HG03108 (cell line): ENCODE measurements around the gene PARL.
"Not testable (repeated sequence)": the region's sequence is repeated elsewhere in the genome, so short reads cannot be mapped to it uniquely, and the experiment has no call there.

Experiments used
- ATAC-seq: cut with Tn5 transposase; IDR thresholded peaks from one replicate; pipeline ENCODE4 v1.9.1; 2021; ENCODE audit warnings: moderate library complexity; ENCODE audit not compliant: unreplicated experiment

Gene PARL

DNA sequence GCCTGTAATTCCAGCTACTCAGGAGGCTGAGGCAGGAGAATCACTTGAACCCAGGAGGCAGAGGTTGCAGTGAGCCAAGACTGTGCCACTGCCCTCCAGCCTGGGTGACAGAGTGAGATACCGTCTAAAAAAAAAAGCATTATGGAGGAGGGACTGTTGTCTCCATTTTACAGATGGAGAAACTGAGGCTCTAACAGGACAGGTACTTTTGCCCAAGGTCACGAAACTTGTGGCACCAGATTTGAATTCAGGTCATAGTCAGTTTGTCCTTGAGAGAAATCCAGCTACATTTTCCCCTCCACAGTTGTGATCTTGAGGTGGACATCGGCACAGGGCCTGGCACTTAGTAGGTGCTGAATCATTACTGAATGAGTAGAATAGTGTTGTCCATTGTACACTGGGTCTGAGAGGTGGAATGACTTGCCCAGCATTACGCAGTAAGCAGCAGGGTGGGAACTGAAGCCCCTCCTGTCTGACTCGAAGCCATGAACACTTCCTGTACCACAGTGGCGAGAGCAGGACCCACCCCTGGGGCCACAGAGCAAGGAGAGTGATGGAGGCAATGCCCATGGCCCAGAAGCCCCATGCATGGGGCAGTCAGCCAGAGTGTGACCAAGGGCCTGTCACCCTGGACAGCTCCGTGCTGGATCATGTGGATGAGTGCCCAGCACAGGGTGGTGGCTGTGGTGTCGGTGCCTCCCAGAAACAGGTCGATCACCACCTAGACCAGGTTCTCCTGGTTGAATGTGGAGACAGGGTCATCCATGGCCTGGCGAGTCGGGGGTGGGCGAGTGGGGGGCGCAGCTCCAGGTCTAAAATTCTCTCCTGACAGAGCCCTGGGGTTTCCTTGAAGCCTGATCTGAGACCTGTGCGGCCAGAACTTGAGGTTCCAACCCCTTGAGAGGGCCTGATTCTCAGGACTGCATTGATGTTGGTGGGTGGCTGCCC is 20.4 kb upstream of the PARL start:
- ATAC-seq = no peak

DNA sequence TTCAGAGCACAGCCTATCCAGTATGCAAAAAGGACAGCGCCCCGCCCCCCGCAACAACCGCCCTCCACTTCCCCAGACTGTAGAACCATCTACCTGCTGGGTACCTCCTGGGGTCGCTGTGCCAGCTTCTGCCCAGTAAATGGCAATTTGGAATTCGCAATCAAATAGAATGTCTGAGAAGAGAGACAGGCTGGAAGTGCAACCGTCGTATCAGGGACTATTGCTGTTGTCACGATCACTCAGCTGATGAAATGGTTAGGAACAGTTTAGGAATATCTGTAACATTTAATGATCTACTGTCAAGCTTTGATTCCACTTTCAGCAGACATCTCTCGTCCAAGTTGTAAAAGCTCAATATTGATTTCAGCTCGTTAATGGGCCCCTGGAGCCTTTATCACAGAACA is 13.3 kb upstream of the PARL start:
- ATAC-seq = no peak

DNA sequence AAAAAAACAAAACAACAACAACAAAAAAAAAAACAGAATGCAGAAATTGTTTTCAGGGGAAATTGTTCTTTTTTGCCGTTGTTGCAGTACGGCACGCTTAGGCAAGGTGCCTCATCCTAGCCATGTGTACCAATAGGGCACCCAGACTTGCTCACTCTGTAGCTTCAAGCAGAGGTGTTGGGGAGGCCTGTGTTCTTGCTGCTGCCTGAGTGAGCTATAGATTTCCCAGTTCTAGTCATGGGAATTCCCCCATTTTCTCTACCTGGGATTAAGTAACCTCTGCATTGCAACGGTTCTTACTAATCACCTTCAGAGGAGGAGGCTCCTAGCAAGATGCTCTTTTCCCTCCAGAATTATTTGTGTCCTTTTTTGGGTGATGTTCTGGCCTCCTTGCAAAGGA is 12.9 kb upstream of the PARL start:
- ATAC-seq = no peak

DNA sequence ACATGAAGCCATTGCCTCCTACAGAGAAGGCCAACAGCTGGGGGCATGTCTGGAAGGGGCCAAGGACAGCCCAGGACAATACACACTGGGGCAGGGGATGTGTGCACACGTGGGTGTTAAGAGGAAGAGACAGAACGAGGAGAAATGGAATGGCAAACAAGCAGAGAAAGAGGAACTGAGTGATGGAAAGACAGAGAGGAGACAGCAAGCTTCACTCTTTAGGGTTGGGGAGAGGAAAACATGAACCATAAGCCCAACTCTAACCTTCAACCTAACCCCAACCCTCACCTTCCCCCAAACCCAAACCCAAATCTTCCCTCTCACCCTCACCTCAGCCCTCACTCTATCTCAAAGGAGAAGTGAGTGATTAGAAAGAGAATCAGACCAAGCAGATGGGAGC is 11.9 kb upstream of the PARL start:
- ATAC-seq = no peak

DNA sequence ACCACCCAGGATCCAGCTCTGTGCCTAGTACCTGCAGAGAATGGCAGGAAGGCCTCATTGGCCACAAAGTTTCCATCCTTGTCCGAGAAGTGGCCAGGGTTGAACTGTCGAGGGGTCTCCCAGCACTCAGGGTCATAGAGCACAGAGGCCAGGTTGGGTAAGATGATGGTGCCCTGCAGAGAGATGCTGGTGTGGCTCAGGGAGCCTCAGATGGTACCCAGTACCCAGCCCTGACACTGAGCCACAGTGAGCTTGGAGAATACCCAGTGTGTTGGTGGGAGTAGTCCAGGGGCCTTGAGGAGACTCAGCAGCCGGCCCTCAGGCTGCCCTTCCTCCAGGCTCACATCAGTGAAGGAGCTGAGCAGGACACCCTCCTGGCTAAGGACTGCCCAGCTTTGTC is 11.5 kb upstream of the PARL start:
- ATAC-seq = no peak

DNA sequence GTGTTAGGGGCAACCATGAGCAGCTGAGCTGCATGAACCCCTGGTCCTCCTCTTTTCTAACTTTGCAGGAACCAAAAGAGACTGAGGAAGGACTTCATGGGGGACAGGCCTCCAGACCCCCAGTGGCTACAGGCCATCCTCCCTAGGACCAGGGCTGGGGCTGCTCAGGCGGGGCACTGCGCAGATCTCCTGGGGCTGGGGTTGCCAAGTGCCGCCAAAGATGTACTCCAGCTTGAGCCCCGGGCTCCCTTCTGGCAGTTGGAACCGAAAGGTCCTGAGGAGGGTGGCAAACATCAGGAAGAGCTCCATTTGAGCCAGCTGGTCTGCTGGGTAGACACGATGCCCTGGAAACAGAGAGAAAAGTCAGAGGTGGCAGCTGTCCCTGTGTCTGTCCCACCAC is 11.1 kb upstream of the PARL start:
- ATAC-seq = no peak

DNA sequence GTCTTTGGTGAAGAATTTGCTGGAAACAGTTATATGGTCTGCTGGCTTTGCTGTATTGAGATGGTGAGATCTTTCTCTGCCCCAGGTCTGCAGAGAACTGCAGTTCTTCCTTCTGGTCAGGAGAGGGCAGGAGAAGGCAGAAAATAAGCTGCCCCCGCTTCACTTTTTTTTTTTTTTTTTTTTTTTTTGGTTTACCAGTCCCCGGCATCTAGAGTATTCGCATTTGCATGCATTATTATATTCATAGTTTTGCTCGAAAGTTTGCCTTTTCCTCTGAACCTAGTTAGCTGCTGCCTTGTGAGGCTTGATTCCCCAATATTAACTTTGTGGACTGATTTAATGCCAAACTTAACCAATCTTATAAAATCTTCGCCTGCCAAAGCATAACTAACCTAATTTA is 10.6 kb upstream of the PARL start:
- no peak for ATAC-seq

DNA sequence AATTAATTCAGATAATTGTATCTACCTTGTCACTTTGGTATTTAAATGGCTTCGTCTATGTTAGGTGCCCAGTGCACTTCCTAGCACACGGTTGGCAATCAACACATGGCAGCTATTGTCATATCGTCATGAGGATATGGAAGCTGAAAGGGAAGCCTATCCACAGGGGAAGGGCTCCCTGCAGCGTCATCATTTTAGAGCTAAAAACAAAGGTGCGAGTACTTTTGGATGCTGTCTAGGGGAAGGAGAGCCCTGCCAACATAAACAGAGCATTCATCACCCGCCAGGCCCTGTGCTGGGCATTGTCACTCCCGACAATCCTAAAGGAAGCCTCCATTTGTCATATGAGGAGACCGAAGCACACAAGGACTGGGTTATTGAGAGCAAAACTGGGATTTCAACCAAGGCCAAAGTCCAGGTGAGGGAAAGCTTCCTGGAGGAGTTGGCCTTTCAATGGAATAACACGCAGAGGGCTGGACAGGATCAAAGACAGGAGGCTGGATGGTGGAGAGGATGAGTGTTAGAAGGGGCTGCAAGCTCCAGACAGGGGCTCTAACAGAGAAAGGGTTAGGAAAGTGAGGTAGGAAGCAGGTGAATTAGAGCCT is 8.0 kb upstream of the PARL start:
- ATAC-seq = no peak

DNA sequence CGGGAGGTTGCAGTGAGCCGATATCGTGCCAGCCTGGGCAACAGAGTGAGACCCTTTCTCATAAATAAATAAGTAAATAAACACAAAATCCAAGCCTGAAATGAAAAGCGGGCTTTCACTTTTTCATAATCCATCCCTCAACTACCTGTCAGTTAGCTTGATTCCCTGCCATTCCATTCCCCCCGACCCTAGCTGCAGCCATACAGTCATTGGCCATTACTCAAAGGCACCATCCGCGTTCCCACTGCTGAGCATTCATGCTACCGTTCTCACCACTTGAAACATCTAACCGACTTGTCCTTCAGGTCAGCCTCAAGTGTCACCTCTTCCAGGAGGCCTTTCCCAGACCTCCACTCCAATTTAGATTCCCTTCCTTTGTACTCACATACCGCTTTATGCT is 1.1 kb upstream of the PARL start:
- ATAC-seq = no peak

DNA sequence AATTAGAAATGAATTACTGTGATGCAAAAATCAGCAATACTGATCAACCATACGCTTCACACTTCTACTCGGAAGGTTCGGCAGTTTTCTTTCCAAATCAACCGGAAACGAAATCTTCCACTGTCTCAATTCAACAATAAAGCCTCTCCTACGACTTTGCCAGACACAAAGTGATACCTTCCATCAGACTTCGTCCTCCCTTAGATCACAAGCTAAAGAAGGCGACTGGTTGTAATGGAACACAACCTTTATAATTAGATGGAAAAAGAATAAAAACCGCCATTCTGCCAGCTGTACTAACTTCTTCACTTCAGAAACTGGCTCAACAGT is 618 bp downstream of the PARL start:
- no peak for ATAC-seq

DNA sequence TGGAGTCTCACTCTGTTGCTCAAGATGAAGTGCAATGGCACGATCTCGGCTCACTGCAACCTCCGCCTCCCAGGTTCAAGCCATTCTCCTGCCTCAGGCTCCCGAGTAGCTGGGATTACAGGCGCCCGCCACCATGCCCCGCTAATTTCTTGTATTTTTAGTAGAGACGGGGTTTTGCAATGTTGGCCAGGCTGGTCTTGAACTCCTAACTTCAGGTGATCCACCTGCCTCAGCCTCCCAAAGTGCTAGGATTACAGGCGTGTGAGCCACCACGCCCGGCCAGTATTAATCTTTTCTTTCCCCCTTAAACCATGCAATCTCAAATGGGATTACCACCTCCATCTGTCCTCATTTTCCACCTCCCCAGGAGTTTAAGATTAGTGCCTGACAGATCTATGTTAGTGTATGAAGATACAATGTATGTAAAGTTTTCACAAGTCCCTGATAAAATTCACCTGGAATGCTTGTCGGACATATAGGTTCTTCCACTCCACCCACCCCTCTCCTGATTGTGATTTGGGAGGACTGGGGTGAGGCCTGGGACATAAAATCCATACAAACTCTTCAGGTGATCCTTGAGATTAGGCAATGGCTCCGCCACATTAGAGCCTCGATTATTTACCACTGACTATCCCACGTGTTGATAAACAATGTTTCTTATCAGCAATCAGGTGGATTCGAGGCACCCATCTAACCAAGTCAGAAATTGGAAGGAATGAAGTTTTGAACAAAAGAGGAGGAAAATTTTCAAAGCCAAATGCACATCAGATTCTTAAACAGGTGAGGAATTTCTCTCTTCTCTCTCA is 1.2 kb downstream of the PARL start:
- no peak for ATAC-seq

DNA sequence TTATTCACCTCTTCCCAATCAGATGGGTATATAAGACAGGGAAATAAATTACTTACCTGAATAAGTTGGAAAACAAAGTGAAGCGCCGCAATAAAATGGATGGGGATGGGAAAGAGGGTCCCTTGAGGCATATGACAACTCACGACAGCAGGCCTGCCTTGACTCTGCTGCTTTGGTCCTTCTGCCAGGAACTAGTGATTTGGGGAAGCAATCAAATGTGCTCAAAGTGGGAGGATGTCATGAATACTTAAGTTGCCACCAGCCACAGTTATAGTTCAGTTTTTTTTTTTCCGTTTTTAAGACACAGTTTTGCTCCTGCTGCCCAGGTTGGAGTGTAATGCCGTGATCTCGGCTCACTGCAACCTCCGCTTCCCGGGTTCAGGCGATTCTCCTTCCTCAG is 4.6 kb downstream of the PARL start:
- ATAC-seq = no peak

DNA sequence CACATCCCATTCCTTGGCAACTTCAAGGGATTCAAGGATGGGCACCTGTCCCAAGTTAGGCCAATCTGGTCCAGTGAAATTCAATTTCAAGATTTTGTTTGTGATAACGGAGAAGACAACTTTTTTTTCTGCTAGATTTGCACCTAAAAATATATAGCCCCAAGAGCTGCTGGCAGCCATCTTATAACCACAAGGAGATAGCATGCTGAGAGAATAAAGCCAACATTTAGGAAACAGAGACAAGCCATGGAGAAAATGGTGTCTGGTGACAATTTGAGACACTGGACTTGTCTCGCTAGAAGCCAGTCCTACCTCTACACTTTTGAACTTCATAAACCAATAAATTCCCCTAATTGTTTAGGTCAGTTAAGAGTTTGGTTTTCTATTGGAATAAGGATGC is 5.4 kb downstream of the PARL start:
- no peak for ATAC-seq

DNA sequence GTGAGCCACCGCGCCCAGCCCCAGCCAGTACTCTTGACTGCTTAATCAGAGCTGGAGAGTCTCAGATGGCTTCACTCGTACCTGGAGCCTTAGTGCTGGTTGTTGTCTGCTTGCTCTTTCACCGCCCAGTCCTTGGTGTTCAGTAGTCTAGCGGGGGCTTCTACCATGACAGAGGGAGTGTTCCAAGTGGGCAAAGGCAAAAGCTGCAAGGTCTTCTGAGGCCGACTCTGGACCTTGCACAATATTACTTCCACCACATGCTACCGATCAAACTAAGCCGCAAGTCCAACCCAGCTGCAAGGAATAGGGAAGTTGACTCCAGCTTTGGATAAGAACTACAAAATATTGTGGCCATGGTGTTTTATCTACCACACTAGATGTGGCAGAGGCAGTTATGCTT is 6.6 kb downstream of the PARL start:
- ATAC-seq = no peak

DNA sequence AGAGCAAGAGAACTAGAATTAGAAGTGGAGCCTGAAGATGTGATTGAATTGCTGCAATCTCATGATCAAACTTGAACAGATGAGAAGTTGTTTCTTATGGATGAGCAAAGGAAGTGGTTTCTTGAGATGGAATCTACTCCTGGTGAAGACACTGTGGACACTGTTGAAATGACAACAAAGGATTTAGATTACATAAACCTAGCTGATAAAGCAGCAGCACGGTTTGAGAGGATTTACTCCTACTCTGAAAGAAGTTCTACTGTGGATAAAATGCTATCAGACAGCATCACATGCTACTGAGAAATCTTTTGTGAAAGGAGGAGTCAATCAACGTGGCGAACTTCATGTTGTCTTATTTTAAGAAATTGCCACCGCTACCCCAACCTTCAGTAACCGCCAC is 7.5 kb downstream of the PARL start:
- ATAC-seq = not testable (repeated sequence)

DNA sequence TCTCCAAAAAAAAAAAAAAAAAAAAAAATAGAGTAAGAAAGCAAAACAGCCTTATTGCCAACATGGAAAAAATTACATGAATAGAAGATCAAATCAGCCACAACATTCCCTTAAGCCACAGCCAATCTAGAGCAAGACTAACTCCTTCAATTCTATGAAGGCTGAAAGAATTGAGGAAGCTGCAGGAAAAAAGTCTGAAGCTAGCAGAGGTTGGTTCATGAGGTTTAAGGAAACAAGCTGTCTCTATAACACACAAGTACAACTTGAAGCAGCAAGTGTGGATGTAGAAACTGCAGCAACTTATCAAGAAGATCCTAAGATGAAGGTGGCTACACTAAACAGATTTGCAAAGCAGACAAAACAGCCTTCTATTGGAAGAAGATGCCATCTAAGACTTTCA is 9.3 kb downstream of the PARL start:
- no peak for ATAC-seq

DNA sequence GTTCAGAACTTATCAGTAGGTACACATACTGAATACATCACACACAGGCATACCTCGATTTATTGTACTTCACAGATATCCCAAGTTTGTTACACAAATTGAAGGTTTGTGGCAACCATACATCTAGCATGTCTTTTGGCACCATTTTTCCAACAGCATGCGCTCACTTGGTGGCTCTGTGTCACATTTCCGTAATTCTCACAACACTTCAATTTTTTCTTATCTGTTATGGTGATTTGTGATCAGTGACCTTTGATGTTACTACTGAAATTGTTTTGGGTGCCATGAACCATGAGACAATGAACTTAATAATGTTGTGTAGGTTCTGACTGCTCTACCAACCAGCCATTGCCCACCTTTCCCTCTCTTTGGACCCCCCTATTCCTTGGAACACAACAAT is 10.8 kb downstream of the PARL start:
- no peak for ATAC-seq

DNA sequence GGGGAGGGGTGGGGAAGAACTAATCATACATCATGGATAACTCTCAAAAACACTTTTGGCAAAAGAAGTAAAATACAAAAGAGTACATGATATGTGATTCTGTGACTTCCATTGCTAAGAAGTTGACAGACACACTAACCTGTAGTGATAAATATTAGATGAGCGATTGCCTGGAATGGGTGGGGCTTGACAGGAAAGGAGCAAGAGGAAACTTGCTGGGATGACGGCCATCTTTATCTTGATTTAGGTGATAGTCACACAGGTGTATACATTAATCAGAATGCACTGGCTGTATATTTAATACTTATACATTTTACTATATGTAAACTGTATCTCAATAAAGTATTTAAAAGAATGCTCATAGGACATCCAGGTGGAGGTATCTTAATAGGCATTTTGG is 13.1 kb downstream of the PARL start:
- no peak for ATAC-seq

DNA sequence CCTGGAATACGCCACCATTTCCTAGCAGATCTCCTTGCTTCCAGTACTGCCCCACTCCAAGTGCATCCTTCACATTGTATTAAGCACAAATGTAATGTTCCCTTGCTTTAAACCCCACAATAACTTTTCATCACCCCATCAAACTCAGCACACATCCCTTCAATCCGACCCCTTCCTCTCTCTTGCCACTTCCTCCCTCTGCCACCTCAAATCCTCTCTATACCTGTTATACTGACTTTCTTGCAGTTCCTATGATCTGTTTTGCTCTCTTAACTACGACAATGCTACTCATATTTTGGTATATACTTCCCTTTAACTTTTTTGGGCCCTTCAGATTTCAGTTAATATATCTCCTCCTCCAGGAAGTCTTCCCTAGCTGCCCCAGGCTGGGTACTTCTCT is 14.1 kb downstream of the PARL start:
- no peak for ATAC-seq

DNA sequence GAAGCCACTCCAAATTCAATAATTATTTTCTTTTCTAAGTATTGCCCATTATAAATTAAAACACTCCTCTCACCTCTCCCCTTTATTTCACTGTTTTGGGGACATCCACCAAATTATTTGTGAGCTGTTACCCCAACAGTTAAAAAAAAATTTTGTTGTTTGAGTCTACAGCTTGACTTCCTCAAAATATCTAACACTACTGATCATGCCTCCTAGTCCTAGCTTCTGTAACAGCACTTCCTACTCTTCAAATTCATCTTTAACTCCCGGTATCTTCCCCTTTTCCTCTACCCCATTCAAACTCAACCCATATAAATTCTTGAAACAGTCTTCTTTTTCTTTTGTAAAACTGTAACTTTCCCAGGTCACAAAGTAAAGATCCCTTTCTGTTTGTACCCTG is 15.9 kb downstream of the PARL start:
- ATAC-seq = no peak

DNA sequence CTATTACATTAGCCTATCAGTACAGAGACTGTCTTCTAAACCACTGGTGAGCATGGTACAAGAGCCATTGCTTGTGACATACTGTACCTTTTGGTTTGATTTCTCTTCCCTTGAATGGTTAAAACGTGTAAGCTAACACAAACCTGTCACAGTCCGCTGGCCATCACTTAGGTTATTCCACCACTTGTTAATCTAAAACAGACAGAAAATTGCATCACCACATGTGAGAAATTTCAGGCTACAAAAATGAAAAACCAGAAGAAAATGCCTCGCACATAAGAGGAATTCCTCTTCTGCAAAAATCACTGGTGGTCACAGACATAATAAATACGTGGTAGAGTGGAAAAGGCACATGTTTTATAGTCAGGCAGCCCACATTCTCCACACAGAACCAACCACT is 22.1 kb downstream of the PARL start:
- no peak for ATAC-seq

DNA sequence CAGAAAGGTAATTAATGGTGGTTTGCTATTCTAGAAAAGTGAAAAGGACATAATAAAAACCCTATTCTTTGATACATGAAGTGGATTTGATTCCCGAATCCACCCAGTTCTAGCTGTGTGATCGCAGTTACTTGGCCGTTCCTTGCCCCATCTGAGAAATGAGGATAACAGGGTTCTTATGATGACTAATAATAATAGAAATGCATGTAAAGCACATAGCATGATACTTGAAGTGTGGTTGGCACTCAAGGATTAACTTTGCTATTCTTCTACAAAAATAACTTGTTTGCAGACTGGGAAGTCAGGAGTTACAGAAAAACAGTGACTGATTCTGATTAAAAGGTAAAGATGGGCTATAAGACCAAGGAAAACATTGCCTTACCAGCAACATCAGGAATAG is 26.8 kb downstream of the PARL start:
- ATAC-seq = no peak
